ENCODE data around the gene B3GALT6. TPM values are rescaled to one million over a fixed set of nuclear protein-coding genes. Genes with fewer than 3 reads are reported as not detected.

B3GALT6 gene
- total RNA-seq, 1 experiment from 2014 or later = 24.6 TPM

DNA sequence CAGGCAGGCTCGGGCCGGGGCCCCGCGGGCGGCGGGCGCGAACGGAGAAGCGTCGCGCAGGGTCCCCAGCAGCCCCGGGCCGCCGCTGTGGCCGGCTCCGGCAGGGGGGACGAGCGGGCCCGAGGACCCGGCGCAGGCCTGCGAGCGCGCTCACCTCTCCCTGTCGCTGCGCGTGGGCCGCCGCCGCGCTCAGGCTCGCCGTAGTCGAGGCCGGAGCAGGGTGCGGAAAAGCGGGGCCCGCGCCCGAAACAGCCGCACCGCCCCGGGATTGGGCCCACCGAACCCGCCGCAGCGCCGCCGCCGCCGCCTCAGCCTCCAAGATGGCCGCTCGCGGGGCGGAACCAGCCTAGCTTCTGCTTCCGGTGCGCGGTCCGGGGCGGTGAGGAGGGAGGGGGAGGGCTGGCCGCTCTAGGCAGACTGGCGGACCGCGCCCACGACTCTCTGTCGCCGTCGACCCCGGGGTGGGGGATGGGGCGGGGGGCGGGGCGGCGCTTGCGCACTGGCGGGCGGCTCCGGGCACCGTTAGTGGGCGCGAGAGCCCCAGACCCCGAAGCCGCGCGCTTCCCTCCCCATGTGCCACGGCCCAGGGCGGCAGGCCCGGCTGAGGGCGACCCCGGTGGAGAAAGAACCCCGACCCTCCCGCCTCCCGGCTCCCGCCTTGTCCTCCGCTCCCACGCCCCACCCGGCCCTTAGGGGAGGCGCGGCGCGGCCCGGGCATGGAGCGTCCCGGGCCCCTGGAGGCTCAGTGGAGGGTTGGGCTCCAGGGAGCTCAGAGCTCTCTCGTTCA, 41.7 kb downstream of the B3GALT6 start, which contains the start of gene UBE2J2:
Gene UBE2J2, minus strand, starts transcription at position 343 of the 787 bp plus-strand sequence. CDS start 5,862 bp downstream, outside the sequence.
- POLR2A ChIA-PET = interaction anchor here (0.6 to 1.4 kb wide), 13 partner anchors 8 to 252 kb away, joined by 3 to 8 read pairs (median 3); partner anchors contain the start of gene AURKAIP1
- CTCF ChIA-PET = interaction anchor here (0.6 kb wide), 1 partner anchor 231 kb away, joined by 3 read pairs; no protein-coding TSS in a partner anchor
- intact Hi-C loops (cut with micrococcal nuclease) = no loop called here

GRCh38 chr1:1274299-1274930, 42.4 kb downstream of the B3GALT6 start:
- ChIA-PET POLR2A (interaction anchor here (0.8 to 1.4 kb wide), 9 partner anchors 7 to 155 kb away, joined by 3 to 8 read pairs (median 3); no protein-coding TSS in a partner anchor), CTCF (no interaction called here)
- Mint-ChIP-seq H3K4me1 (ENCODE audit: insufficient read depth, unreplicated experiment) (peaks cover 17% of the 10 kb centered on the region), H3K4me3 (ENCODE audit: unreplicated experiment) (peak overlapping the region; percentile 83), H3K9me3 (ENCODE audit: unreplicated experiment) (no peaks in the 10 kb centered on the region), H3K27ac (ENCODE audit: low read depth, unreplicated experiment) (no peak overlapping the region), H3K36me3 (ENCODE audit: insufficient read depth, unreplicated experiment) (peaks cover 24% of the 10 kb centered on the region), H3K27me3 (ENCODE audit: insufficient read depth, unreplicated experiment) (no peaks in the 10 kb centered on the region)
- DNase-seq (ENCODE audit: unreplicated experiment) = no peak
- no TSS peak for BruUV-seq (replicated peaks)
- intact Hi-C loops (cut with micrococcal nuclease) = no loop called here
- TF ChIP-seq, protein P1, sequence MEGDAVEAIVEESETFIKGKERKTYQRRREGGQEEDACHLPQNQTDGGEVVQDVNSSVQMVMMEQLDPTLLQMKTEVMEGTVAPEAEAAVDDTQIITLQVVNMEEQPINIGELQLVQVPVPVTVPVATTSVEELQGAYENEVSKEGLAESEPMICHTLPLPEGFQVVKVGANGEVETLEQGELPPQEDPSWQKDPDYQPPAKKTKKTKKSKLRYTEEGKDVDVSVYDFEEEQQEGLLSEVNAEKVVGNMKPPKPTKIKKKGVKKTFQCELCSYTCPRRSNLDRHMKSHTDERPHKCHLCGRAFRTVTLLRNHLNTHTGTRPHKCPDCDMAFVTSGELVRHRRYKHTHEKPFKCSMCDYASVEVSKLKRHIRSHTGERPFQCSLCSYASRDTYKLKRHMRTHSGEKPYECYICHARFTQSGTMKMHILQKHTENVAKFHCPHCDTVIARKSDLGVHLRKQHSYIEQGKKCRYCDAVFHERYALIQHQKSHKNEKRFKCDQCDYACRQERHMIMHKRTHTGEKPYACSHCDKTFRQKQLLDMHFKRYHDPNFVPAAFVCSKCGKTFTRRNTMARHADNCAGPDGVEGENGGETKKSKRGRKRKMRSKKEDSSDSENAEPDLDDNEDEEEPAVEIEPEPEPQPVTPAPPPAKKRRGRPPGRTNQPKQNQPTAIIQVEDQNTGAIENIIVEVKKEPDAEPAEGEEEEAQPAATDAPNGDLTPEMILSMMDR (IDR thresholded peaks at IDR 0.05; ENCODE audit: unreplicated experiment) = no peak

More for the DNA sequence above, 41.7 kb downstream of the B3GALT6 start, which contains the start of gene UBE2J2:
- Mint-ChIP-seq H3K27ac (ENCODE audit: low read depth, unreplicated experiment) (peak within 1 kb of the TSS; percentile 82), H3K4me1 (ENCODE audit: insufficient read depth, unreplicated experiment) (peaks cover 17% of the 10 kb centered on the region), H3K36me3 (ENCODE audit: insufficient read depth, unreplicated experiment) (peaks cover 24% of the 10 kb centered on the region), H3K4me3 (ENCODE audit: unreplicated experiment) (peak within 1 kb of the TSS; percentile 83), H3K27me3 (ENCODE audit: insufficient read depth, unreplicated experiment) (no peaks in the 10 kb centered on the region), H3K9me3 (ENCODE audit: unreplicated experiment) (no peaks in the 10 kb centered on the region)
- TF ChIP-seq, protein P1 (IDR thresholded peaks at IDR 0.05; ENCODE audit: unreplicated experiment) = no peak
- DNase-seq (ENCODE audit: unreplicated experiment) = peak; percentile 87
- no TSS peak for BruUV-seq (replicated peaks)

- ChIA-PET CTCF (interaction anchor here (0.6 kb wide), 1 partner anchor 23 kb away, joined by 3 read pairs; no protein-coding TSS in a partner anchor), POLR2A (interaction anchor here (1.3 kb wide), 1 partner anchor 16 kb away, joined by 3 read pairs; no protein-coding TSS in a partner anchor)
- DNase-seq (ENCODE audit: unreplicated experiment) = no peak
- Mint-ChIP-seq H3K9me3 (ENCODE audit: unreplicated experiment) (no peaks in the 10 kb centered on the region), H3K4me1 (ENCODE audit: insufficient read depth, unreplicated experiment) (peaks cover 15% of the 10 kb centered on the region), H3K27me3 (ENCODE audit: insufficient read depth, unreplicated experiment) (no peaks in the 10 kb centered on the region), H3K36me3 (ENCODE audit: insufficient read depth, unreplicated experiment) (peaks cover 19% of the 10 kb centered on the region), H3K4me3 (ENCODE audit: unreplicated experiment) (peak overlapping the region; percentile 83), H3K27ac (ENCODE audit: low read depth, unreplicated experiment) (no peak overlapping the region)
- no TSS peak for BruUV-seq (replicated peaks)
- TF ChIP-seq, protein P1 (IDR thresholded peaks at IDR 0.05; ENCODE audit: unreplicated experiment) = no peak
- intact Hi-C loops (cut with micrococcal nuclease) = no loop called here
Measured at GRCh38 chr1:1274931-1275431, 42.9 kb downstream of the B3GALT6 start.

- ChIA-PET POLR2A (no interaction called here), CTCF (interaction anchor here (0.6 kb wide), 1 partner anchor 23 kb away, joined by 3 read pairs; no protein-coding TSS in a partner anchor)
- TF ChIP-seq, protein P1 (IDR thresholded peaks at IDR 0.05; ENCODE audit: unreplicated experiment) = no peak
- no peak overlapping the region for H3K4me3 Mint-ChIP-seq (ENCODE audit: unreplicated experiment)
- no peak overlapping the region for H3K27ac Mint-ChIP-seq (ENCODE audit: low read depth, unreplicated experiment)
- no peaks in the 10 kb centered on the region for H3K27me3 Mint-ChIP-seq (ENCODE audit: insufficient read depth, unreplicated experiment)
- intact Hi-C loops (cut with micrococcal nuclease) = no loop called here
- H3K9me3 Mint-ChIP-seq (ENCODE audit: unreplicated experiment) = no peaks in the 10 kb centered on the region
- peaks cover 6% of the 10 kb centered on the region for H3K4me1 Mint-ChIP-seq (ENCODE audit: insufficient read depth, unreplicated experiment)
- H3K36me3 Mint-ChIP-seq (ENCODE audit: insufficient read depth, unreplicated experiment) = peaks cover 10% of the 10 kb centered on the region
- no TSS peak for BruUV-seq (replicated peaks)
- no peak for DNase-seq (ENCODE audit: unreplicated experiment)
Measured at GRCh38 chr1:1275836-1276235, 43.8 kb downstream of the B3GALT6 start.
